Ishikawa (cell line): ENCODE measurements around the gene PFAS.

ENCODE experiments used
- CEBPB ChIP-seq: IDR thresholded peaks from 2 replicates; pipeline ENCODE4 v1.6.1; 2012
- CREB1 ChIP-seq: IDR thresholded peaks from 2 replicates; pipeline ENCODE4 v1.6.1; 2012; ENCODE audit warnings: low read depth
- EGR1 ChIP-seq: IDR thresholded peaks from 2 replicates; pipeline ENCODE4 v1.6.1; 2012
- EP300 ChIP-seq: IDR thresholded peaks from 2 replicates; pipeline ENCODE4 v1.6.1; 2012; ENCODE audit warnings: borderline replicate concordance
- FOXM1 ChIP-seq: IDR thresholded peaks from 2 replicates; pipeline ENCODE4 v1.6.1; 2012; ENCODE audit warnings: low read depth, borderline replicate concordance
- MAX ChIP-seq: IDR thresholded peaks from 2 replicates; pipeline ENCODE4 v1.6.1; 2012
- NFIC ChIP-seq: IDR thresholded peaks from 2 replicates; pipeline ENCODE4 v1.6.1; 2012
- RAD21 ChIP-seq: IDR thresholded peaks from 2 replicates; pipeline ENCODE4 v1.6.1; 2012; ENCODE audit warnings: low read depth
- REST ChIP-seq: IDR thresholded peaks from 2 replicates; pipeline ENCODE4 v1.6.1; 2012; ENCODE audit warnings: low read depth, mild to moderate bottlenecking
- TAF1 ChIP-seq: IDR thresholded peaks from 2 replicates; pipeline ENCODE4 v1.6.1; 2012; ENCODE audit warnings: low read depth, mild to moderate bottlenecking
- TCF12 ChIP-seq: IDR thresholded peaks from 2 replicates; pipeline ENCODE4 v1.6.1; 2012; ENCODE audit warnings: low read depth
- TEAD4 ChIP-seq: IDR thresholded peaks from 2 replicates; pipeline ENCODE4 v1.6.1; 2012
- USF1 ChIP-seq: IDR thresholded peaks from 2 replicates; pipeline ENCODE4 v1.6.1; 2012
- YY1 ChIP-seq: IDR thresholded peaks from 2 replicates; pipeline ENCODE4 v1.6.1; 2012; ENCODE audit warnings: low read depth
- ZBTB7A ChIP-seq: IDR thresholded peaks from 2 replicates; pipeline ENCODE4 v1.6.1; 2012; ENCODE audit warnings: low read depth

Gene PFAS

GRCh38 chr17:8288336-8289102 is 39.4 kb downstream of the PFAS start, which contains the start of gene RANGRF:
Gene RANGRF, plus strand, starts transcription at chr17:8288670. Its CDS starts 119 bp downstream, at chr17:8288789.
- TF ChIP-seq MAX = peak; percentile 78
- peak; percentile 94 for TF ChIP-seq USF1
- no peak for TF ChIP-seq REST
- TF ChIP-seq TAF1 = peak; percentile 64
- TF ChIP-seq ZBTB7A = peak; percentile 78
- TF ChIP-seq EGR1 = no peak
- TF ChIP-seq EP300 = no peak

- TF ChIP-seq NFIC = no peak
- no peak for TF ChIP-seq REST
- no peak for TF ChIP-seq TEAD4
- TF ChIP-seq CEBPB = no peak
- TF ChIP-seq FOXM1 = no peak
- TF ChIP-seq EP300 = no peak
- no peak for TF ChIP-seq TCF12
- TF ChIP-seq CREB1 = no peak
- TF ChIP-seq MAX = no peak
- TF ChIP-seq RAD21 = no peak
- TF ChIP-seq USF1 = no peak
- TF ChIP-seq ZBTB7A = no peak
- no peak for TF ChIP-seq EGR1
Measured at GRCh38 chr17:8289103-8289397, 40.0 kb downstream of the PFAS start.

GRCh38 chr17:8290043-8290442 is 41.0 kb downstream of the PFAS start:
- no peak for TF ChIP-seq EP300
- no peak for TF ChIP-seq CREB1
- no peak for TF ChIP-seq TAF1
- TF ChIP-seq EGR1 = no peak
- no peak for TF ChIP-seq FOXM1
- TF ChIP-seq MAX = no peak
- no peak for TF ChIP-seq CEBPB
- no peak for TF ChIP-seq YY1
- TF ChIP-seq REST = no peak
- no peak for TF ChIP-seq ZBTB7A
- no peak for TF ChIP-seq TEAD4

GRCh38 chr17:8292639-8293395 is 43.7 kb downstream of the PFAS start:
- TF ChIP-seq MAX = no peak
